NCI-H2227 treated with DMSO at 0.1 percent for 48 hours (cell line): ENCODE measurements around the gene CSF1.
A peak's percentile ranks its signal among the peaks of the same experiment; 100 is the strongest.
"Not testable (repeated sequence)": the region's sequence is repeated elsewhere in the genome, so short reads cannot be mapped to it uniquely, and the experiment has no call there.

Experiments
- DNase-seq: peaks from one replicate; lab custom pipeline; 2025; lab: John Stamatoyannopoulos, UW

Gene CSF1

GRCh38 chr1:109910123-109910962 is at the start of gene CSF1:
Gene CSF1 (plus strand): TSS chr1:109910849. CDS start chr1:109911024, 175 bp downstream.
- DNase-seq: peak; percentile 73

GRCh38 chr1:109861616-109862015 is 49.0 kb upstream of the CSF1 start:
- DNase-seq: not testable (repeated sequence)

GRCh38 chr1:109863667-109864046 is 47.0 kb upstream of the CSF1 start:
- DNase-seq: no peak

DNA sequence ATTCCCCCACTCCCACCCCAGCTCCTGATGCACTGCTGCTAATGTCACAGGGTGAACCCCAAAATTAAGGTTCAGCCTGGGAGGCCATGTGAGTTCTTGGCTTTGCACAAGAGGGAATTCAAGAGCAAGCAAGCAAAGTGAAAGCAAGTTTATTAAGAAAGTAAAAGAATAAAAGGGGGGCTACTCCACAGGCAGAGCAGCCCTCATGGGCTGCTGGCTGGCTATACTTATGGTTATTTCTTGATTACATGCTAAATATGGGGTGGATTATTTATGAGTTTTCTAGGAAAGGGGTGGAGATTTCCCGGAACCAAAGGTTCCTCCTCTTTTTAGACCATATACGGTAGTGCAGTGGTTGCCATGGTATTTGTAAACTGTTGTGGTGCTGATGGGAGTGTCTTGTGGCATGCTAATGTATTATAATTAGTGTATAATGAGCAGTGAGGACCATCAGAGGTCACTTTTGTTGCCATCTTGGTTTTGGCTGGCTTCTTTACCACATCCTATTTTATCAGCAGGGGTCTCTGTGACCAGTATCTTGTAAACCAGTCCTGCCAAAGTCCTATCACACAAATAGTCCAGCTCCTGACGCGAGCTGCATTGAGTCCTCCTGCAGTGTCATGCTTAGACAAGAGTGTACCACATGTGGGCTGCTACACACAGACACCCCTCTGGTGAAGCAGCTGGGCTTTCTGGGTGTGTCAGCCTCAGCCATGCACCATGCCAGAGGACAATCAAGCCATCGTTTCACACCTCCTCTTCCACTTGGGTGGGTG is 46.4 kb upstream of the CSF1 start:
- no peak for DNase-seq

DNA sequence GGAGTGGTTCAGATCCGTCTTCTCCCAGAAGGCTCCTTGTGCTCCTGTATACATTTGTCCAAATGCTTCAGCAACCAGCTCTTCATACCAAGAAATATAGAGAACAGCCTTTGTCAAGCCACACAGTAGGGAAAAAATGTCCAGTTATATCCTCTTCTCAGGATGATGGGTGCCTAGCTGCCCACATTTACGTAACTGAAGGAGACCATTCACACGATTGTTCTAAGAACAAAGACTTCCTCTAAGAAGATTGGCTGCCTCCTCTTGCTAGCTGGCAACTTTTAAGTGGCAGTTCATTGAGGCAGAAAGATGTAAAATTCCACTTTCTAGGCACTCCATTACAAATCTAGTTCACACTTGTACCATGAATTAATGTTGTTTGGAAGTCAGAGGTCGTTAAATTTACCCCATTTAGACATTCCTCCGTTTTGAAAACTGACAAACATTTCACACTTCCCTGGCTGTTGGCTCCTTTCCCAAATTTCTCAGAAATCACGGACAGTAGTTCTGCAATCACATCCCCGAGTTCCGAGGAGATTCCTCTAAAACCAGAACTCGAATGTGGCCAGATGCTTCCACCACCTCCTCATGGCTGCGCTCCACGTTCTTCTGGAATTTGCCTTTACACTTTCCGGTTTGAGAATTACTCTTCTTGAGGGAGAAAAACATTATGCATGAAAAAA is 45.6 kb upstream of the CSF1 start:
- DNase-seq: no peak

- no peak for DNase-seq
Observed at GRCh38 chr1:109866071-109866470, 44.6 kb upstream of the CSF1 start.

DNA sequence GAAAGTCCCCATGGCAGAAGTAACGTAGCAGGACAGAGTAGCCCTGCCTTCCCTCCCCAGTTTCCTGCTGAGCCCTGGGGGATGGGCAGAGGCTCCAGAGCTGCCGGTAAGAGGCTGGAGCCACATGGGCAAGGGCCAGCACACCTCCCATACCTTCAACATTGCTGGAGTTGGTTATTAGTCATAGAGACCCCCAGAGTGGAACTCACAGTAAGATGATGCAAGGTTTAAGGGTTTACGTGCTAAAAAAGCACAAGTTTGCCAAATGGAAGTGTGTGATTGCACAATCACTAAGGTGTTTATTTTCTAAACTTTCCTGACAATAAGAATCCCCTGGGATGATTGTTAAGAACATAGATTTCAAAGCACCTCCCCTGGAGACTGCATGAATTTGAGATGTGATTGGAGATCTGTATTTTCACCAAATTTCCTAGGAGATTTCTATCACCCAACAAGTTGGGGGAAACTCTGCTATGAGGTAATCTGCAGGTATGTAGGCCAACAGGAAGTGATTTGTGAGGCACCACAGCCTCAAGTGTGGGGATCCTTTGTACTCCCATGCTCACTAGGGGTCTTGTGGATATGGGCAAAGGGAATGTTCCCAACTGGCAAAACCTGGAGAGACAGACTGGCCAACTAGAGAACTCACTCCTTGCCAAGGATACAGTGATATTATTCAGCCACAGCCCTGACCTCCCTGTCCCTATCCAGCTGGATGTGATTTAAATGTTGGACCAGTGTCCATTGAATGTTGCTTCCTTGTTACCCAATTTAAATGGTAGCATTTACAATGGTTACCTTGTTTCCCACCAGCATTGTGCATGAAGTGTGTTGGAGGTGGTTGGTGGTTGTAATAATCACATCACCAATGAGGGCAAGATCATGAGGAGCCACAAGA is 37.1 kb upstream of the CSF1 start:
- no peak for DNase-seq

GRCh38 chr1:109874445-109874844 is 36.2 kb upstream of the CSF1 start:
- DNase-seq: no peak

- DNase-seq: no peak
Observed at GRCh38 chr1:109875874-109876273, 34.8 kb upstream of the CSF1 start.

- no peak for DNase-seq
Observed at GRCh38 chr1:109876617-109877316, 33.9 kb upstream of the CSF1 start.

- no peak for DNase-seq
Observed at GRCh38 chr1:109877317-109877771, 33.3 kb upstream of the CSF1 start.

GRCh38 chr1:109877776-109878175 is 32.9 kb upstream of the CSF1 start:
- DNase-seq: no peak

DNA sequence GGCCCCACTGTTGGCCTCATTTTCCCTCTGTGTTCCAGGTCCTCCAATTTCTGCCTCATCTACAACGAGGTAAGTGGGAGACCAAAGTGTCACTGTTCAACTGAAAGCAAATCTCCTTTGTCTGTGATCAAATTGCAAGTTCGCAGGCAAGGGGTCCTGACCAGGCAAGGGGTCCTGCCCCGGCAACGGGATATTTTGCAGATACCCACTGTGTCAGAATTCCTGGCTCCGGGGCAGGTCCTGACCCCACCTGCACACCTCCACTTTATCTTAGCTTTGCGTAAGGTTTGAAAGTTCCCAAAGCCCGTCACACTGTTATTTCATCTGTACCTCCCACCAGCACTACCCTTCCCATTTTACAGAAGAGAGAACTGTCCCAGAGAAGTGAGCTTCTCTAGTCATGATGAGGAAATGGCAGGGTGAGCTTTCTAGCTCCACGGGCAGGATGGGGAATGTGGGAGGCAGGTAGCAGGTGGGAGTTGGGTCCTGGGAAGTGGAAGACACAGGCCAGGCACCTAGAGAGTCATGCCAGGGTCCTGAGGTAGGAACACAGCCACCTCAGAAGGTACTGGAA is 32.0 kb upstream of the CSF1 start:
- DNase-seq: no peak

- DNase-seq: not testable (repeated sequence)
Observed at GRCh38 chr1:109879371-109879770, 31.3 kb upstream of the CSF1 start.

GRCh38 chr1:109879881-109880525 is 30.6 kb upstream of the CSF1 start:
- no peak for DNase-seq

DNA sequence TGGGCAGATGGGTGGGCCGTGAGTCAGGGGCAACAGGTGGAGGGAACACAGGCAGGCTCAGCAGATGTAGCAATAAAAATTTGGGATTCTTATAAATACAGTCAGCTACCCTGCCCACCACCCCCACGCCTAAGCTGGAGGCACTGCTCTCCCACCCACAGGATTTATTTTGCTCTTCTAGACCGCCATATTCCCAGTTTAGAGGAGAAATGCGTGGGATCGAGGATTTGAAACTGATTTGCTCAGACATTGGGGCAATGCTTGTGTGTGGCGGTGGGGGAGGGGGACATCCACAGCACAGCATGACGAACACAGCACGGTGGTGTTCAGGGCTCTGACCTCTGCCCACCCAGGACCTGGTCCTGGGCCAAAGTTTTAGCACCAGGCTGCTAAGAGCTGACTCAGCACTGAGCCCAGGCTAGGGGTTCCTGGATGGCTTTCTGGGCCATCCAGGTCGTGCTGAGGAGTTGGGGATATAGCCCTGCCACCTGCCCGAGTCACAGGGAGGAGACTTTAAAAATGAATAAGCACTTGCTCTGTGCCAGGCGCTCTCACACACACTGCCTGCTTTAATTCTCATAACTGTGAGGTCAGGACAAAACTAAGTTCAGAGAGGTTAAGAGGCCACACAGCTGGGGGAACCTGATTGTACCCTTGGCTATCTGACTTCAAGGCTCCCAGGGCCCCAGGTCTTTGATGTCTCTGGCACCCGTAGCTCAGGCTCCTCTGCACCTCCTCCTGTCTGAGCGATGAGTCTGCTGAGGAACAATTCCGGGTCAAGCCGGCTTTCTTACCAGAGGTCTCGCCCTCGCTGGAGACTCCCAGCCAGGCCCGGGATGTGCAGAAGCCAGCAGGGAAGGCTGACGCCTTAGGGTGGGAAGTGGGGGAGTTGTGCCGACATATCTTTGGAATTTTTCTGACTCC is 29.4 kb upstream of the CSF1 start:
- no peak for DNase-seq

DNA sequence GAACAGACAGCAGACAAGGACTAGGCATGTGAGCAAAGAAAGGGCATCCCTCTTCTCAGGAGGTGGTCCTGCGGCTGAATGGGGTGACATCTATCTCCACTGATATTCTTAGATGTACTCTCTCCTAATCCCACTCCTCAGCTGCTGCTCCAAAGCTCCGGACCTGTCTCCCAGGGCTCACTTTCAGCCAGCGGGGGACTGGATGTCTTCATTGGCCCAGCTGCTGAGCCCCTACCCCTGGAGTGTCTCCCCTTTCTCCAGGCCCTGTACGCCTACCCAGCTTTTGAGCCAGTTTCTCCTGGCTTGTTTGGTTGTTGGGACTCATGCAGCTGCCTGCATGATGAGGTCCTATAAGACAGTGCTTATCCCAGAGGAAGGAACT is 28.8 kb upstream of the CSF1 start:
- DNase-seq: no peak

DNA sequence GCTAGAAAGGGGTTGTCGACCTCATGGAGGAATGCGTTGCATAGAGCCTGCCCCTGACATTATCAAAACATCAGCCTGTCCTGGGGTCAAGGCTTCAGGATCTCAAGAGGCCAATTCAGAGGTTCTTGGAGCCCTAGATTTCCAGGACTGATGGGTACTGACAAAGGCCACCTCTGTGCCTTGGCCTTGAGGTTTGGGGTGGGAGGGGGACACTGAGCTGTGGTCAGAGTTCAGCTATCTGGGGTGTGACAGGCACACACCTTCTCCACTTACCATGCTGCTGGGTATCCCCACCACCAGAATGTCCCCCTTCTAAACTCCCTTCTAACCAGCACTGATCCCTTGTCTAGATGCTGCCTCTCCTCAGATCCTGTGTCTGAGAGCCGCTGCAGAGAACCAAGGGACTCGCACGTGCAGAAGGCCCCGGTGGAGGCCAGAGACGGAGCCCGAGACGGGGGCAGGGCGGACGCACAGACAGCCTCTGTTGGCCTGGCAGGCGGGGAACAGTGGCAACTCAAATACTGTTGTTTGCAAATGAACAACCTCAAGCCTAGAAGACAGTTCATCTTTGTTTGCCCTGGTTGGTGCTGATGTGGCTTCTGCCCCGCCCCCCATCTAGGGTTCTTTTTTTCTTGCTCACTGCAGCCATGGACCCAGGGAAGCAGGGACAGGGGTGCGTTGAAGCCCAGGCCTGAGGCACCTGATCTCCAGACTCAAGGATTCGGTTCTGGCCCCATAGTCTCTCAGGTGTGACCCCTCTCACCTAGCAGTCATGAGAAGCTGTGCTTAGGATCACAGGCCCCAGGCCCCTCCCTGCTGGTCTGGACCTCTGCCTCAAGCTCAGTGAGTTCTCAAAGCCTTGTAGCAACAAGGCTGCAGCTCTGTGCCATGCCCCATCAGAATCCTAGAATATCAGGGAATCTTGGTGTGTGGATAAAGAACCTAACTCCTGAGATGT is 28.1 kb upstream of the CSF1 start:
- DNase-seq: no peak
